DND-41 (cell line): ENCODE measurements around the gene PTGFR.

Source experiments
- ATAC-seq: fragments of 200-7000 bp; cut with Tn5 transposase; 3 replicates; pipeline ENCODE4 v1.9.1; 2021; ENCODE audit warnings: low read depth; ENCODE audit not compliant: insufficient read depth
- DNase-seq: peaks from one replicate; pipeline ENCODE4 v3.0.0-alpha.2; 2020
- H2AFZ ChIP-seq: 2 replicates; pipeline ENCODE4 v1.6.0; 2012; ENCODE audit warnings: low read depth, low read length
- H3K27ac ChIP-seq: 2 replicates; pipeline ENCODE4 v1.5.1; 2012; ENCODE audit warnings: low read length, inconsistent platforms
- H3K27me3 ChIP-seq: fragments of 200-600 bp; sonication (generic); 2 replicates; pipeline ENCODE4 v1.6.0; 2012; ENCODE audit warnings: low read length, mild to moderate bottlenecking, inconsistent platforms; ENCODE audit not compliant: insufficient read depth, poor library complexity
- H3K36me3 ChIP-seq: 2 replicates; pipeline ENCODE4 v1.5.1; 2012; ENCODE audit warnings: low read length, inconsistent platforms; ENCODE audit not compliant: insufficient read depth
- H3K4me1 ChIP-seq: 2 replicates; pipeline ENCODE4 v1.5.1; 2012; ENCODE audit warnings: mild to moderate bottlenecking, low read length; ENCODE audit not compliant: insufficient read depth
- H3K4me2 ChIP-seq: 2 replicates; pipeline ENCODE4 v1.6.0; 2012; ENCODE audit warnings: mild to moderate bottlenecking, moderate library complexity, low read length, inconsistent platforms; ENCODE audit not compliant: insufficient read depth
- H3K4me3 ChIP-seq, 2 experiments: fragments of 200-600 bp in 1 of 2; shearing (Covaris generic) in 1 of 2; 2 replicates each; pipeline ENCODE4 v1.5.1; 2012 to 2016; ENCODE audit warnings: inconsistent platforms in 2 of 2, low read length in 2 of 2, mild to moderate bottlenecking in 2 of 2, low read depth in 1 of 2, moderate library complexity in 1 of 2
- H3K79me2 ChIP-seq: 2 replicates; pipeline ENCODE4 v1.6.0; 2012; ENCODE audit warnings: low read length, inconsistent platforms; ENCODE audit not compliant: insufficient read depth
- H3K9ac ChIP-seq: 2 replicates; pipeline ENCODE4 v1.6.0; 2012; ENCODE audit warnings: low read depth, mild to moderate bottlenecking, inconsistent platforms, low read length, moderate library complexity
- H3K9me3 ChIP-seq: 2 replicates; pipeline ENCODE4 v1.5.1; 2012; ENCODE audit warnings: low read length, moderate library complexity, mild to moderate bottlenecking, inconsistent platforms; ENCODE audit not compliant: insufficient read depth, severe bottlenecking
- H4K20me1 ChIP-seq: 2 replicates; pipeline ENCODE4 v1.6.0; 2012; ENCODE audit warnings: low read length; ENCODE audit not compliant: insufficient read depth
- EZH2 ChIP-seq: IDR thresholded peaks from 3 replicates; pipeline ENCODE4 v1.6.1; 2012; ENCODE audit warnings: borderline replicate concordance, low read depth, mild to moderate bottlenecking, moderate library complexity, low read length, inconsistent platforms; ENCODE audit not compliant: severe bottlenecking
- TF ChIP-seq, protein P1 (sequence below): IDR thresholded peaks from 2 replicates; pipeline ENCODE4 v1.5.1; 2012; ENCODE audit warnings: borderline replicate concordance, low read length, moderate library complexity, mild to moderate bottlenecking; ENCODE audit not compliant: poor library complexity, severe bottlenecking; ENCODE audit errors: extremely low read depth

The PTGFR gene

DNA sequence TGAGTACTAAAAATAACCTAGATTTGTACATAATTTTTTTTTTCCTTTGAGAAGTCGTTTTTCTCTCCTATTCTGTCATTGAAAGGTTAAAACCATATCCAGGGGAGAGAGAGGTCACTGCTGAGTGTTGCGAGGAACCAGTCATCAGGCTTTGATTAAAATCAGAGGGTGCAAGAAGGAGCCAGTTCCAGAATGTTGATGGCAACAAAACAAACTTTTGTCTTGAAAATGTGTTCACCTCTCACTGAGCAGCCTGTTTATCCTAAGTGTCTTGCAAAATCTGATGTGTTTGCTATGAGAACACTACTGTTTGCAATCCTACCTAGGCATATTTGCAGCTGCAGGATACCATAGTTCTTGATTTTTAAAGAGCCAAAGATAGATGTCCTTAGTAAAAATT, 25.9 kb downstream of the PTGFR start:
- Histone ChIP-seq H3K4me2 (no peak overlapping the region), H4K20me1 (no peaks in the 10 kb centered on the region), H3K4me3 (no peak overlapping the region), H3K9me3 (peaks cover 4% of the 10 kb centered on the region), H3K79me2 (no peaks in the 10 kb centered on the region), H3K27ac (no peak overlapping the region), H3K4me1 (no peaks in the 10 kb centered on the region), H3K36me3 (no peaks in the 10 kb centered on the region), H2AFZ (no peak overlapping the region), H3K9ac (no peak overlapping the region), H3K27me3 (no peaks in the 10 kb centered on the region)
- DNase-seq = no peak
- TF ChIP-seq, protein P1, sequence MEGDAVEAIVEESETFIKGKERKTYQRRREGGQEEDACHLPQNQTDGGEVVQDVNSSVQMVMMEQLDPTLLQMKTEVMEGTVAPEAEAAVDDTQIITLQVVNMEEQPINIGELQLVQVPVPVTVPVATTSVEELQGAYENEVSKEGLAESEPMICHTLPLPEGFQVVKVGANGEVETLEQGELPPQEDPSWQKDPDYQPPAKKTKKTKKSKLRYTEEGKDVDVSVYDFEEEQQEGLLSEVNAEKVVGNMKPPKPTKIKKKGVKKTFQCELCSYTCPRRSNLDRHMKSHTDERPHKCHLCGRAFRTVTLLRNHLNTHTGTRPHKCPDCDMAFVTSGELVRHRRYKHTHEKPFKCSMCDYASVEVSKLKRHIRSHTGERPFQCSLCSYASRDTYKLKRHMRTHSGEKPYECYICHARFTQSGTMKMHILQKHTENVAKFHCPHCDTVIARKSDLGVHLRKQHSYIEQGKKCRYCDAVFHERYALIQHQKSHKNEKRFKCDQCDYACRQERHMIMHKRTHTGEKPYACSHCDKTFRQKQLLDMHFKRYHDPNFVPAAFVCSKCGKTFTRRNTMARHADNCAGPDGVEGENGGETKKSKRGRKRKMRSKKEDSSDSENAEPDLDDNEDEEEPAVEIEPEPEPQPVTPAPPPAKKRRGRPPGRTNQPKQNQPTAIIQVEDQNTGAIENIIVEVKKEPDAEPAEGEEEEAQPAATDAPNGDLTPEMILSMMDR = no peak
- TF ChIP-seq EZH2 = no peak
- ATAC-seq = no peak

- DNase-seq (no peak), ATAC-seq (no peak)
- Histone ChIP-seq H3K36me3 (no peaks in the 10 kb centered on the region), H3K4me2 (no peak overlapping the region), H3K4me1 (no peaks in the 10 kb centered on the region), H3K4me3 (no peak overlapping the region), H3K9me3 (no peaks in the 10 kb centered on the region), H4K20me1 (no peaks in the 10 kb centered on the region), H3K79me2 (no peaks in the 10 kb centered on the region), H3K27ac (no peak overlapping the region), H2AFZ (no peak overlapping the region), H3K9ac (no peak overlapping the region), H3K27me3 (no peaks in the 10 kb centered on the region)
- TF ChIP-seq, protein P1 = no peak
- TF ChIP-seq EZH2 = no peak
These were observed 28.7 kb downstream of the PTGFR start for GRCh38 chr1:78519446-78519845.

DNA sequence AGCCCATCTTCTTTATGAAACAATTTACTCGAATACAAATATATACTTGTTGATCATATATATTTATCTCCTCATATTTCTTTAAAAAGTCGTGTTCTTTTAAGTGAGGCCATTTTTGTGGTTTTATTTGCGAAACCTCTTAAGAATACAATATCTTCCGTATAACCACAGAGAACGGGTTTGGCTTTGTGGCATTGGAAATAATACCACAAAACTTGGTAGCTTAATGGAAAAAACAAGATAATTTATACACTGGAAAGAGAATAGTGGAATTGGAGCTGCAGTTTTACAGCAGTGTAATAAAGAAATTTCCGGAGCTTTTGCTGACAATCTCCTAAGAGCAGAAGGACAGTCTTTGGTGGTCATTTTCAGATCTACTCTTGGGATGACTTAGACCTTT, 29.4 kb downstream of the PTGFR start:
- Histone ChIP-seq H3K4me3 (no peak overlapping the region), H3K27me3 (no peaks in the 10 kb centered on the region), H3K79me2 (no peaks in the 10 kb centered on the region), H3K27ac (no peak overlapping the region), H3K36me3 (no peaks in the 10 kb centered on the region), H3K4me1 (no peaks in the 10 kb centered on the region), H4K20me1 (no peaks in the 10 kb centered on the region), H3K9me3 (no peaks in the 10 kb centered on the region), H3K9ac (no peak overlapping the region), H3K4me2 (no peak overlapping the region), H2AFZ (no peak overlapping the region)
- DNase-seq = no peak
- TF ChIP-seq EZH2 = no peak
- TF ChIP-seq, protein P1 = no peak
- no peak for ATAC-seq

DNA sequence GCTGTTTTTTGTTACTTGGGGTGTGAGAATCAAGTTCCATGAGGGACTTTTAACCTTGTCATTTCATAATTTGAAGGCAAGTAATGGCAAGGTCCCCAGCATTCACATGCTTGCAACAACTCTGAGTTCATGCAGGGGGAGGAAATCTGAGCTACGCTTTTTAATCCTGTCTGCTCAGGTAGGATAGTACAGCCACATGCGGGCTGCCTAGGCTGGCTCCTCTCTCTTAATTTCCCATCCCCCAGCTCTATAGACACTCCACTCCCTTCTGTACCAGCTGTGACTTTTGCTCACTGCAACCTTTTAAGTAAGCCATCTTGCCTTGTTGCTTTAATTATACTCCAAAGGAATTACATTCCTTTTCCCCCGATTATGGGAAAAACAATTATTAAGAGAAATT, 30.1 kb downstream of the PTGFR start:
- Histone ChIP-seq H4K20me1 (no peaks in the 10 kb centered on the region), H3K27ac (no peak overlapping the region), H3K36me3 (no peaks in the 10 kb centered on the region), H3K4me2 (no peak overlapping the region), H3K79me2 (no peaks in the 10 kb centered on the region), H3K27me3 (no peaks in the 10 kb centered on the region), H3K4me1 (no peaks in the 10 kb centered on the region), H3K9me3 (no peaks in the 10 kb centered on the region), H3K9ac (no peak overlapping the region), H2AFZ (no peak overlapping the region), H3K4me3 (no peak overlapping the region)
- no peak for DNase-seq
- TF ChIP-seq, protein P1 = no peak
- TF ChIP-seq EZH2 = no peak
- no peak for ATAC-seq
